HG02981 (cell line): Measurements from ENCODE around the gene SLC4A11.

Source experiments
- ATAC-seq: cut with Tn5 transposase; IDR thresholded peaks from one replicate; pipeline ENCODE4 v1.9.1; 2021; ENCODE audit warnings: mild to moderate bottlenecking, moderate library complexity; ENCODE audit not compliant: unreplicated experiment

Gene SLC4A11

GRCh38 chr20:3239026-3239866 is at the start of gene SLC4A11:
Gene SLC4A11, minus strand, starts transcription at chr20:3239190. Its CDS starts 53 bp downstream, at chr20:3239137.
- no peak for ATAC-seq

- ATAC-seq: no peak
Observed at GRCh38 chr20:3283222-3283820, 44.3 kb upstream of the SLC4A11 start.

DNA sequence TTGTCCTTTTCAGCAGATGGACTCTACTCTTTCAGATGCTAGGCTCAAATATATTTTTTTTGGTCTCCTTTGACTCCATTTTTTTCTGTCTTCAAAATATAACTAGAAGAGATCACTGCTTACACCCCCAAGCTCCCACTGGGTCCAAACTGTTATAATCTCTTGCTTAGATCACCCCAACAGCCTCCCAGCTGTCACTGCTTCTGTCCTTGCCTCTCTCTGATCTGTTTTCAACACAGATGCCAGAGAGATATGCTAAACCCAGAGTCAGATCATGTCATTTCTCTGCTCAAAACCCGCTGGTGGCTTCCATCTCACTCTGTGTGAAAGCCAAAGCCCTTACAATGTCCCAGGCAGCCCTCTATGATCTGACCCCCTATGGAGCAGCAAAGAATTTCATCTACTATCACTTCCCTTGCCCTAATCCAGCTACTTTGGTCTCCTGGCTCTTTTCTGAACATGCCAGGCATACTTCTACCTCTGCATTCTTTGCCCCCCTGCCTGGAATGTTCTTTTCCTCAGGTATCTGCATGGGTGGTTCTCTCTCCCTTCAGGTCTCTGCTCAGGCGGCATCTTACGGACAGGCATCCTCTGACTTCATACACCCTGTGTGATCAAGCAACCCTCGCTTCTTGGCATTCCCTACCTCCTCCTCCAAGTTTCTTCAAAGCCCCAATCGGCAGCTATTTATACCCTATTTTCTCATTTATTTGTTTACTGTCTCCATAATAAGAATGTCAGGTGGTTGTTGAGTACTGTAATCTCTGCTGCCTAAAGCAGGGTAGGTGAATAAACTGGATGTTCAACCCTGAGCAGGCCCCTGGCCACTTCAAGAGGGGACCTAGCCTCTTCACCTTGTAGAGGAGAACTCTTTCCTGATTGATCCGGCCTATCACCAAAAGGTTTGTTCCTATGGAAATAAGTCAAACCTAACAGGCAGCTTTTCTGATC is 43.6 kb upstream of the SLC4A11 start:
- no peak for ATAC-seq

GRCh38 chr20:3281437-3281836 is 42.4 kb upstream of the SLC4A11 start:
- ATAC-seq: no peak

GRCh38 chr20:3279761-3280160 is 40.8 kb upstream of the SLC4A11 start:
- no peak for ATAC-seq

DNA sequence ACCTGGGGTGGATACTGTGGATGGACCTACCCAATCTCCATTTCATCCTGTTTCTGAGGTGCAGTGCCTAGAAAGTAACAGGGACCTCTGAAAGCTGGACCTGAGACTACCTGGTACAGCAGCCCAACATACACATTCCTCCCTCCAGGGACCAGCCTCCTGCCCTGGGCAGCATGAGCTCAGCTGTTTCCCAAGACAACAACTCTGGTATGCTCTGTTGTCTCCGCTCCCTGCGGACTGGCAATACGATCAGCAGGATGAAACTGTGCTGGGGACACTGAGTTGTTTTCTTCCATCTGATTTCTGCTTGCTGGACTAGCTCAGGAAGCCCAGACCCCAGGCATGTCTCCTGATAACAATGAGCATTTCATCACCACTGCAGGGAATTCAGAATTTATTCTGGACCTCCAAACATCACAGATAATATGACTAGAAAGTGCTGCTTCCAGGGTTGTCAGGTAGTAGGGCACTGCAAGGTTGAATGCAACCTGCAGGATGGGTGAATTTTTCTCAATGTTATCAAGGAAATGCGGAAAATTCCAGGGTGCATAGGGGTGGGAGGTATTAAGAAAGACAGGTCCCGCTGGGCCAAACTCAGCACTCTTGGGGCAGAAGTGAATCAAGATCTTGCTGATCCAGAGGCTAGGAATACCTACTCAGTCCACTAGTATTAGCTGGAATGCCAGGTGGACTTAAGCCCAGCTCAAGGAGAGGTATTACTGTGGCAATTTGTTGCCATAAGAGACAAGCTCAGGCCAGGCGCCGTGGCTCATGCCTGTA is 38.9 kb upstream of the SLC4A11 start:
- ATAC-seq: no peak

DNA sequence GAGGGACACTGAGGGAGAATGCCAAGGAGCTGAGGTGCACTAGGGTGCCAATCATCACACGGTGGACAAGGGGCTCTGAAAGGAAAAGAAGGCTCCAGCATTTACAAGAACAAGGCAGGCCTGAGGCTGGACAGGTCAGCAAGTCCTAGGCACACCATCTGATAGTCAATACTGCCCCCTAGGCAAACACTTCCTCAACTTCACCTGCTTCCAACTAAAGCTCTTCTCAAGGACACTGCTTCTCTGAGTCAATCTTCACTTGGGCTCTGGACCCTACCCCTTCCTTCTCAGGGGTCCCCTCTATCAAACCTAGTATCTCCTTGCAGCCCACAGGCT is 37.7 kb upstream of the SLC4A11 start:
- ATAC-seq: no peak

- no peak for ATAC-seq
Observed at GRCh38 chr20:3275966-3276679, 37.1 kb upstream of the SLC4A11 start.

- no peak for ATAC-seq
Observed at GRCh38 chr20:3275064-3275935, 36.3 kb upstream of the SLC4A11 start.

DNA sequence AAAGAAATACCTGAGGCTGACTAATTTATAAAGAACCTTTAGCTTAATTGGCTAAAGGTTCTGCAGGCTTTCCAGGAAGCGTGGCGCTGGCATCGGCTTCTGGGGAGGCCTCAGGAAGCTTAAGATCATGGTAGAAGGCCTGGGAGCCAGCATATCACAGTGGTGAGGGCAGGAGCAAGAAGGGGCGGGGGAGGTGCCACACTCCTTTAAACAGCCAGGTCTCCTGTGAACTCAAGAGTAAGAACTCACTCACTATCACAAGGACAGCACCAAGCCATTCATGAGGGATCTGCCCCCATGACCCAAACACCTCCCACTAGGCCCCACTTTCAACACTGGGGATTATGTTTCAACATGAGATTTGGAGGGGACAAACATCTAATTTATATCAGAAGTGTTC is 34.4 kb upstream of the SLC4A11 start:
- no peak for ATAC-seq

GRCh38 chr20:3270051-3270450 is 31.1 kb upstream of the SLC4A11 start:
- ATAC-seq: no peak

GRCh38 chr20:3262566-3262965 is 23.6 kb upstream of the SLC4A11 start:
- no peak for ATAC-seq

- no peak for ATAC-seq
Observed at GRCh38 chr20:3258429-3258828, 19.4 kb upstream of the SLC4A11 start.

- ATAC-seq: no peak
Observed at GRCh38 chr20:3255728-3256127, 16.7 kb upstream of the SLC4A11 start.

GRCh38 chr20:3251806-3252205 is 12.8 kb upstream of the SLC4A11 start:
- ATAC-seq: no peak

DNA sequence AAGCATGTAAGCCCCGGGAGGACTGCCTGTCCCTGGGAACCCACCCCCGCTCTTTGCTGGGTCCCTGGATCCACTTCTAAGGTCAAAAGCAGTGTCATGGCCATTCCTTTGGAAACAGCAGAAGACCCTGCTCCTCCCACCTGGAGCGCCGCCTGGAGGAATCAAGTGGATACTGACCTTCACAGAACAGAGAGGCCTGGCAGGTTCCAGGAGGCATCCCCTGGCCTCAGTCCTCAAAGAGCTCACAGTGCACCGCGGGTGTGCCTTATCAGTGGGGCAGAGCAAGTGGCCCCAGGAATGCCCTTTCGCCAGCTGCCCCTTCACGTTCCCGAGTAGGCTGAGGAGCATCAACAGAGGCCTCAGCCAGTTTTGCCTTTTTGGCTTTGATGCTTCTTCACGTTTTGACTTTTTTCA is 11.1 kb upstream of the SLC4A11 start:
- ATAC-seq: no peak

DNA sequence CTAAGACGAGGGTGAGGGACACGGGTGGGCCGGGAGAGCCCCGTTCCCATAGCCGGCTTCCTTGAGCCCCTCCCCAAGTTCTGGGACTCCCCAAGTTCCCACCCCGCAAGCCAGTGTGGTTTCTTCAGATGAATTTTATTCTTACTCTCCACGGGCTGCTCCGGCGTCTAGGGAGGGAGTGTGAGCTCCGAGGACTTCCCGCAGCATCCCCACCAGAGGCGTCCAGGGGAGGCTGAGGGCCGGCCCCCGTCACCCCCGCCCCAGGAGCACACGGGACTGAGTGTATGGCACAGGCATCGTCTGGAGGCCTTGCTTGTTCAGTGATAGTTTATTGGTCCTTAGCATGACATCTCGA is 10.0 kb upstream of the SLC4A11 start:
- ATAC-seq: no peak

GRCh38 chr20:3248167-3248992 is 9.4 kb upstream of the SLC4A11 start:
- no peak for ATAC-seq
